ENCODE data around the gene C11orf42. TPM values are rescaled to one million over a fixed set of nuclear protein-coding genes. Genes with fewer than 3 reads are reported as not detected.

The C11orf42 gene
- total and polyA plus RNA-seq, 2 donors (not counting 3 experiments of a cell fraction or from before 2014, with no cell fraction given): not detected

GRCh38 chr11:6197466-6198200 is 7.7 kb upstream of the C11orf42 start:
- H3K9me1 ChIP-seq (replicated peaks; ENCODE audit: control insufficient read depth, extremely low read depth, insufficient read depth, low read length): no peaks in the 10 kb centered on the region
- no peak for DNase-seq (ENCODE audit: low read depth, low spot score)
- ChIA-PET POLR2A (no interaction called here), CTCF (interaction anchor here (1.0 kb wide), 1 partner anchor 19 kb away, joined by 3 read pairs; no protein-coding TSS in a partner anchor)
- H3K36me3 ChIP-seq (ENCODE audit: control insufficient read depth in 2 of 2, extremely low read depth in 1 of 2, insufficient read depth in 2 of 2, low read length in 2 of 2): no peaks in the 10 kb centered on the region
- no peaks in the 10 kb centered on the region for H4K20me1 ChIP-seq (replicated peaks; ENCODE audit: control insufficient read depth, extremely low read depth, insufficient read depth, low read length)
- dilution Hi-C loops (cut with MboI; ENCODE audit: extremely low pct_ligation_motif_present, low sequenced_read_pairs) (no loop called here), intact Hi-C loops (cut with micrococcal nuclease) (no loop called here)
- no peaks in the 10 kb centered on the region for H3K4me1 ChIP-seq (ENCODE audit: control insufficient read depth, extremely low read depth, insufficient read depth, low read length)
- no peak overlapping the region for H2AFZ ChIP-seq (ENCODE audit: low read depth, low read length)
- H3K27me3 ChIP-seq (ENCODE audit: control insufficient read depth in 2 of 2, insufficient read depth in 2 of 2, low read length in 2 of 2): peaks cover 0 to 5% of the 10 kb centered on the region in 2 experiments
- no peak for FAIRE-seq
- H3K4me2 ChIP-seq (ENCODE audit: insufficient read depth, low read length): no peak overlapping the region
- no peak overlapping the region for H3K4me3 ChIP-seq (replicated peaks in 1 of 3; ENCODE audit: insufficient read depth in 1 of 3, low read depth in 1 of 3, low read length in 3 of 3)
- no peak overlapping the region for H3K27ac ChIP-seq (ENCODE audit: insufficient read depth, low read depth, low read length)
- no peak overlapping the region for H3K9ac ChIP-seq (replicated peaks; ENCODE audit: extremely low read depth, insufficient read depth, low read length)
- no TSS peak for BruUV-seq (replicated peaks)
- H3K9me3 ChIP-seq (replicated peaks; ENCODE audit: control insufficient read depth, insufficient read depth, low read length): no peaks in the 10 kb centered on the region
- H3K79me2 ChIP-seq (ENCODE audit: control insufficient read depth, insufficient read depth, low read length): no peaks in the 10 kb centered on the region
- TF ChIP-seq EZH2 (IDR thresholded peaks at IDR 0.05; ENCODE audit: borderline replicate concordance, low read depth, low read length, severe bottlenecking) (no peak), CTCF (IDR thresholded peaks at IDR 0.05; ENCODE audit: extremely low read depth in 1 of 2, insufficient read depth in 1 of 2, low read depth in 1 of 2, low read length in 2 of 2) (no peak), JUN (IDR thresholded peaks at IDR 0.05; ENCODE audit: borderline replicate concordance, insufficient read depth, insufficient read length, low read depth) (no peak), POLR2AphosphoS5 (IDR thresholded peaks at IDR 0.05; ENCODE audit: insufficient read depth, low read depth, low read length) (no peak), GATA2 (IDR thresholded peaks at IDR 0.05; ENCODE audit: insufficient read depth, insufficient read length, low read depth, low read length) (no peak), FOS (IDR thresholded peaks at IDR 0.05; ENCODE audit: borderline replicate concordance, insufficient read depth, low read length) (no peak), POLR2A (IDR thresholded peaks at IDR 0.05; ENCODE audit: low read depth, low read length) (no peak), MYC (IDR thresholded peaks at IDR 0.05; ENCODE audit: low read depth, low read length) (no peak), MAX (IDR thresholded peaks at IDR 0.05; ENCODE audit: insufficient read depth, insufficient read length) (no peak)

Measured in endothelial cell of umbilical vein (primary cell).